Sciatic nerve (tissue), 2 donors: ENCODE measurements around the gene CIB2. TPM values are rescaled to one million over a fixed set of nuclear protein-coding genes. Genes with fewer than 3 reads are reported as not detected.
"Not testable (repeated sequence)": the region's sequence is repeated elsewhere in the genome, so short reads cannot be mapped to it uniquely, and the experiment has no call there.

Source experiments
- ATAC-seq: fragments of 200-7000 bp; cut with Tn5 transposase; one replicate; pipeline ENCODE4 v1.9.1; 2020; ENCODE audit warnings: mild to moderate bottlenecking, moderate library complexity
- DNase-seq: peaks from one replicate; pipeline ENCODE4 v3.0.0-alpha.2; 2020; ENCODE audit warnings: low spot score
- intact Hi-C: fragments of 100-400 bp; cut with DNase I; formaldehyde crosslinking; loops from one replicate; pipeline ENCODE4 v1.14.2; 2022
- total RNA-seq: library from RNA; stranded (reverse); fragmentation: NEBNext Ultra II Directional; extraction: Animal tissue kit (Norgen Biotek cat#: 25700); gene quantifications from one replicate; pipeline ENCODE4 v1.2.1, GENCODE V29; 2021
- donor health status: DM: no; HTN: no; CAD: no.
- donor health status: DM: no; HTN: no; CAD: no.

Gene CIB2
- 5.4 TPM for total RNA-seq

DNA sequence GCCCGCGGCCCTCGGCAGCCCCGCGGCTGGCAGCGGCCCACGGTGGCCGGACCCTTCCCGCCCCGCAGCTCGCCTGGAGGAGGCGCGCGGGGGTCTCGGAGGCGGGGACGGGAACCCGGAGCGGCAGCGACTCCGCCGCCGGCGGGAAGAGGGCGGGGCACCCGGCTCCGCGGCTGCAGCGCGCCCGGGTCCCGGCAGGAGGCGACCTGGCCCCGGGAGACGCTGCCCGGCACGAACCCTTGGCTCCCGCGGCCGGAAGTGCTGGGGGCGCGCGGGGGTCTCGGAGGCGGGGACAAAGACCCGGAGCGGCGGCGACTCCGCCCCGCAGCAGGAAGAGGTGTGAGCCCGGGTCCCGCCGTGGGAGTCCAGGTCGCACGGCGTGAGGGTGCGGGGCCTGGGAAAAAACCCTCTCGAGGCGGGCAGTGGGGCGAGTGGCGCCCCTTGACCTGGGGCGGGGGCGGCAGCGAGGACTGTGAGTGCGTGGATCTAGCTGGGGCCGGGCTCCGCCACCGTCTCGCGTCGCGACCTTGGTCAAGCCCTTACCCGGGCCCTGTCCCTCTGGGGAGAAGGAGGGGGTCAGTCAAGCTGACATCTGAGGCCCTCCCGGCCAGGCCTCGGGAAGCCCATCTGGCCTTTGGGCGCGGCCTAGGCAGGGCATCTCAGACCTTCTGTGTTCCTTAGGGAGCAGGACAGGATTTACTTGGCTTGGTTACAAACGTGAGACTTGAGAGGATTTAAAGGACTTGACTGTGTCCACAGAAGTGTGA lies at the start of gene CIB2:
CIB2 (minus strand) TSS at position 151 of the 767 bp plus-strand sequence. CDS start 230 bp downstream, outside the sequence.
- peak; percentile 73 for ATAC-seq
- intact Hi-C loops, result loop anchor here (10.0 kb wide), 1 partner anchor 63 kb away; no protein-coding TSS in a partner anchor
- peak; percentile 80 for DNase-seq

DNA sequence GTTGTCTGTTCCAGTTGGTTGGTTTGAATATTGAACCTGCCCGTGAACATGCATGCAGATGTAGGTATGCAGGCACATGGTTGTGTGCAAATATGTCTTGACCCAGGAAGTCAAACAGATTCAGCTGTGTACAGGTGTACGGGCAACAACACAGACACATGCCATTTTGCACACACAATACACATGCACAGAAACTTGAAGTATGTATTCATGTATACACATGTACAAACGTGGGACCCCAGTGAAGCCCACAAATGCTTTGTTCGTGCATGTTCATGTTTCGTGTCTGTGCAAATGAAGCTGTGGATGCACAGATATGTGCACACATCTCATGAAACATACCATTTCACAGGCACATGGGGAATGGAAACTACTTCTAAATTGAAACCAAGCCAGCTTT lies 48.7 kb upstream of the CIB2 start:
- intact Hi-C loops, result loop anchor here (2.0 kb wide), 1 partner anchor 59 kb away; no protein-coding TSS in a partner anchor
- ATAC-seq (no peak), DNase-seq (no peak)

DNA sequence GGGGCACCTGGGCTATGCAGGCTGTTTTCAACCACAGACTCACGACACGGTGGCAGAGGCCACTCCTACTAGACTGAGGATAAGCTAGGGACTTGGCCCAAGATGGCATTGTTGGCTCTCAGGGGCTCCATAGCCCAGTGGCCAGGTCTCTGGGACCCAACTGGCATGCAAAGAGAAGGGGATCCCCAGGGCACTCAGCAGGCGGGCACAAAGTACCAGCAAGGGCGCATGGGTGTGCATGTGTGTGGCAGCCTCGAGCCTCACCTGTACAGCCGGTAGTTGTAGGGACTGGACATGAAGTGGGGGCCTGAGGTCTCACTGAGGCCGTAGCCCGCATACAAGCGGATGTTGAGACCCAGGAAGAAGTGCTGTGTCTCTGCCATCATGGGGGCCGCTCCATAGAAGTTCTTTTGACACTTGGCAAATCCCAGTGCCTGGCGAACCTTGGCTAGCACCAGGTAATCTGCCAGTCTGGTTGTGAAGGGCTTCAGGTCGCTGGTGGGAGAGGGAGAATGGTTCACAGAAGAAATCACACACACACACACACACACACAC lies 48.1 kb upstream of the CIB2 start:
- ATAC-seq, result no peak
- intact Hi-C loops, result no loop called here
- no peak for DNase-seq

DNA sequence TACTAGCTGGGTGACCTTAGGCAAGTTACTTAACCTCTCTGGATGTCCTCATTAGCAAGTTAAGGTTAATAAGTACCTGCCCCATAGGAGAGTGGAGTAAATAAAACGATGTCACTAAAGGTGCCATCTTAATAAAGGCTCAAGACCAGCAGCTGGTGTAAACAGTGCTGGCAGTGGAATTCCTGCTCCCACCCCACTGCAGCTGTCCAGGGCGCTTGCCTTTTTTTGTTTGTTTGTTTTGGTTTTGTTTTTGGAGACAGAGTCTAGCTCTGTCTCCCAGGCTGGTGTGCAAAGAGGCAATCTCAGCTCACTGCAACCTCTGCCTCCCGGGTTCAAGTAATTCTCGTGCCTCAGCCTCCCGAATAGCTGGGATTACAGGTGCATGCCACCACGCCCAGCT lies 46.8 kb upstream of the CIB2 start:
- intact Hi-C loops, result no loop called here
- ATAC-seq (no peak), DNase-seq (no peak)

DNA sequence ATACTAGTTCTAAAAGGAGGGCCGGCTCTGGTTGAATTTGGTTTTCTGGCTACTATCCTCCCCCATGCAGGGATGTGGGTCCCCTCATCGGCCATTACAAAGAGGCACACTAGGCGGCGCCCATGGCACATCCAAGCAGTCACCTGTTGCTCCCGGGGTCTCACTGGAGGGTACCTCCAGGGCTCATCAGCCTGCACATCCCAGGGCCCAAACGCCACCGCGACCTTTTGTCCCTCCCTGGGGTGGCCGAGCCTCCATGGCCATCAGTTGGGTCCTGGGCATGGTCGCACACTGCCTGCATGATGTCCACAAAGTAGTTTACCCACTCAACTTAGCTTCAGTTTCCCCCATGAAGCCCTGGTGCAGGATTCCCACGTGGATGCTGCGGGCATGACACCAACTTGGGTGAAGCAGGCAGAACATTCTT lies 46.2 kb upstream of the CIB2 start:
- no peak for DNase-seq
- peak; percentile 53 for ATAC-seq
- intact Hi-C loops, result no loop called here

DNA sequence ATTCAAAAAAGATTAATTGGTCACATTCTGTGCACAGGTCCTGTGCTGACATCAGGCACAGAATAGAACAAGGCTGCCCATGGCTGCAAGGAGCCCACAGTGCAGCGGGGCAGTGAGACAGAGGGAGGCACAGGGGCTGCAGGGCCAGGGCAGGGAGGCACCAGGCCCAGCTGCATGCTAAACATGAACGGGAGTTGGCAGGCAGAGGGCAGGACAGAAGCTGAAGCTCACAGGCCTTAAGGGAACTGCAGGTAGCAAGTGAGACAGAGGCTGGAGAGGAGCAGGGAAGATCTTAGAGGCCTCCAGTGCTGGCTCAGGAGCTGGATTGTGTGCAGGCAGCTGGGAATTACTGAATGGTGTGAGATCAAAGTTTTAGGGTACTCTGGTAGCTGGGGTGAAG lies 44.1 kb upstream of the CIB2 start:
- intact Hi-C loops, result no loop called here
- DNase-seq (no peak), ATAC-seq (no peak)

DNA sequence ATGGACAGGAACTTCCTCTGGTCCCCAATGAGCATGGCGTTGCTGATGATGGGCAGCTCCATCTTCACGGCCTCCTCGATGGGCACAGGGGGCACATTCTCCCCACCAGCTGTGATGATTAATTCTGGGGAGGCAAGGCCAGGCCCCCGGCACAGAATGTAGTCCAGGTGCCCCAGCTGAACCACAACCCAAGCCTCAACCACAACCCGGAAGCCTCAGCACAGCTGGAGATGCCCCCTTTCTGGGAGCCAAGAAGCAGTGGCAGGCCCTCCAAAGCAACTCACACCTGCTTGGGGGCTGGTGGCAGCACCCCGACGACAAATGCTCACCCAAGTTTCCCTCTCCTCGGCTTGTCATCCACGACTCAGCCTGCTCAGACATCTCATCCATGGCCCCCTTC lies 43.2 kb upstream of the CIB2 start:
- intact Hi-C loops, result no loop called here
- DNase-seq, result no peak
- no peak for ATAC-seq

DNA sequence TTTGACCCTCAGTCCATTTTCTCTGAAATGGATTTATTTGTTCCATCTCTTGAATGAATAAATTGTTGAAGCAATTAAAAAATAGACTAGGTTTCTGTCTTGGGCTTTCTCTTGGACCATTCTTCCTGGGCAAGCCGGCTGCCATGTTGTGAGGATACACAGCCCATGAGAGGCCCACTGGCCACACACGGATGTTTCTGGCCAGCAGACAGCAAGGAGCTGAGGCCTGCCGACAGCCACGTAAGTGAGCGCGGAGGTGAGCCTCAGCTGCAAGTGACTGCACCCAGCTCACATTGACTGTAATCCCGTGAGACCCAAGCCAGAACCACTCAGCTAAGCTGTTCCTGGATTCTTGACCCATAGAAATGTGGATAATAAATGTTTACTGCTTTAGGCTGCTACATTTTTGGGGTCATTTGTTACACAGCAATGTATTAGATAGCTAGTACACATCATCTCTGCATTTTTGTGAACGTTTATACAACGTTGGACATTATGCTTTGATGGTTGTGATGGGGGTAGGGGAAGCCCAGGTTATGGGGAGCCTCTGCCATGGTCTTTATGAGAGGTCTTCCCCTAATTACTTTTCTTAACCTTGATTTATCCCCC lies 40.7 kb upstream of the CIB2 start:
- ATAC-seq, result no peak
- intact Hi-C loops, result no loop called here
- DNase-seq, result no peak

DNA sequence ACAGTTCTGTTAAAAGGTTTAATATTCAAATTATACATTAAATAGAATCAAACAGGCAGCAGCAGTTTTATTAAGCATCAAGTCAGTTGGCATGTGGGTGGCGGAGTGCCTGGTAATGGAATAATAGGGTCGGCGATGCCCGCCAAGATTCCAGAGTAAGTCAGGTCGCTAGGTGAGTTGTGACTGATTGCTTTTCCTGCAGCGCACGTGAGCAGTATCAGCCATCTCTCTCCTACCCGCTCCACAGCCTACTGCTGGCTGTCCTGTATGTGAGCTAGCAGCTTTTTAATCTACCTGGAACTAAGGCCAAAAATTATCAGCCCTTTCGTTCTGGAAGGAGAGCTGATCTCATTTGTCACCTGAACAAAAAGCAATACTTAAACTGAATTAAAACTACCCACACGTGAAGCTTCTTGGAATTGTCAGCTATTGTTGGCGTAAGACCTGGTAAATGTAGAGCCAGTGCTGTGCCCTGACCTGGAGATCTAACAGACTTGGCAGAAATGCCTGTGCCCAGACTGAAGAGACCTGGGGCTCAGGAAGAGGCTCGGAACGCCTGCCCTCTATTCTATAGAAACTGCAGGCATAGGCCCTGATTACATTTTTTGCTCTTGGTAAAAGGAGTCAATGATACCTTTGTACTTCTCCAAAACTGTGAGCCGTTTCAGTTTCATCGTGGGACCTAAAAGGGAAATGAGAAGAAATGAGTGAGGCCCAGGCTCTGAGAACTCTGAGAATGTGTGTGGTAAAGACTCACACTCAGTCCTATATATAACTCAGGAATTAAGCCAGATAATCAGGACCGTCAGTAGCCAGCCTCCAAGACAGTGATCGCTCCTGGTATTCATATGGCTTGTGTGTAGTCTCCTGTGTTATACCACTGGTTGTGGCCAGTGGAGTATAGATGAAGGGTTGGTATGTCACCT lies 39.9 kb upstream of the CIB2 start:
- intact Hi-C loops, result no loop called here
- DNase-seq (no peak), ATAC-seq (no peak)

DNA sequence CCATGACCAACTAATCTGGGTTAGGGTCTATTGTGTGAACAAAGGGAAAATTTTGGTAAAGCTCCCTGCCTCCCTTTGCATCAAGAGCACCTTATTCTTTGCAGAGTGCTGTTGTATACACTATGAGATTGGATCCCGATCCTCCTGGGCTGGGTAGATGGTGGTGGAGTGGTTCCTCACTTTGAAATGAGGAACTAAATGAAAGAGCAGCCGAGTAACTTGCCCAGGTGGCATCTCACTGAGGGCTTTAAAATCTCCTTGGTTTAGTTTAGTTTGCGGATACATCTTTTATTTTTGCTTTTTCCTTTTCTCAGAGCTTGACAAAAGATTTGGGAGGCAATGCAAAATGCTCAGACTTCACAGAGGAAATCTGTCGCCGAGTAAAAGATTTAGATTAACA lies 37.4 kb upstream of the CIB2 start:
- no peak for ATAC-seq
- no peak for DNase-seq
- intact Hi-C loops, result no loop called here

DNA sequence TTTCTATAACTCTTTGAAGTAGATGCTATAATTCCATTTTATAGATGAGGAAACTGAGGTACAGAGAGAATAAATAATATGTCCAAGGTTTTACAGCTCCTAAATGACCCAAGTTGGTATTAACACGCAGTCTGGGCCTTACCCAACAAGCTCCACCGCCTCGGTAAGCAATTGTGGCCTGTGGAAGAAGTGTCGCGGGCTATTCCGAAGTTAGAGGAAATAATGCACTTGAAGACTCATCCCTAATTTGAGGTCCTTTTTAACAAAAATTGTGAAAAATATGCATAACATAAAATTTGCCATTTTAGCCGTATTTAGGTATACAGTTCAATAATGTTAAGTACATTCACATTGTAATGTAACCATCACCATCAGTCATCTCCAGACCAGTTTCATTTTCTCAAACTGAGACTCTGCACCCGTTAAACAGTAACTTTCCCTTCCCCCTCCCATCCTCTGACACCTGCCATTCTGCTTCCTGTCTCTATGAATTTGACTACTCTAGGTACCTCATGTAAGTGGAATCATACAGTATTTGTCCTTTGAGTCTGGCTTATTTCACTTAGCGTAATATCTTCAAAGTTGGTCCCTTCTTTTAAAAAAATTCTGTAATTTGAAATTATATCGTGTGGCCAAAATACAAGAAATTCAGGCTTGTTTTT lies 36.1 kb upstream of the CIB2 start:
- DNase-seq (no peak), ATAC-seq (no peak)
- intact Hi-C loops, result no loop called here

DNA sequence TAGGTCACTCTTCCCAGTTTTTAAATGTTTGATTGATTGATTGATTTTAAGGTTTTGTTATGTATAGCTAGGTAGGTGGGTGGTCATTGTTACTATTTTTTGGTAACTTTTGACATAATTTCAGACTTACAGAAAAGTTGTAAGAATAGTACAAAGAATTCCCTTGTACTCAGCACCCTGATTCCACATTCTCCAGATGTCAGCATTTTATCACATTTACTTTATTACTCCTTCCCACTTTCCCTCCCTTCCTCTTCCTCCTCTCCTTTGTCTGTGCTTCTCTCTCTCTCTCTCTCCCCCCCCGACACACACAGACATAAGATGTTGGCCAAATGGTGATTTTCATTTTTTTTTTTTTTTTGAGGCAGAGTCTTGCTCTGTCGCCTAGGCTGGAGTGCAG lies 32.8 kb upstream of the CIB2 start:
- ATAC-seq (no peak), DNase-seq (no peak)
- intact Hi-C loops, result no loop called here

DNA sequence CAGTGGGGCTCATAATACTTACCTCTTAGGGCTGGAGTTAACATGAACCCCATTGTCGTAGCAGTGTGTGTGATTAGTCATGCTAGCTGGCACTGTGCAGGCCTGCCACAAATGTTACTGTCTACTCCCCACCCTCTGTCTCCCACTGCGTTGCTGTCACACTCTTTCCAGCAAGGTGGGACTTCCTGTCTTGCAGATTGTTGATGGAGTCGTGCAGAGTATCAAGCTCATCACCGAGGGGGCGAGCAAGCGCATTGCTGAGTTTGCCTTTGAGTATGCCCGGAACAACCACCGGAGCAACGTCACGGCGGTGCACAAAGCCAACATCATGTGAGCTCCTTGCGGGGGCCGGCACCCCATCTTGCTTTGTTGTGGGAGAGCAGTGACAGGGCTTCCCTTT lies 30.8 kb upstream of the CIB2 start:
- intact Hi-C loops, result no loop called here
- no peak for DNase-seq
- ATAC-seq, result no peak

DNA sequence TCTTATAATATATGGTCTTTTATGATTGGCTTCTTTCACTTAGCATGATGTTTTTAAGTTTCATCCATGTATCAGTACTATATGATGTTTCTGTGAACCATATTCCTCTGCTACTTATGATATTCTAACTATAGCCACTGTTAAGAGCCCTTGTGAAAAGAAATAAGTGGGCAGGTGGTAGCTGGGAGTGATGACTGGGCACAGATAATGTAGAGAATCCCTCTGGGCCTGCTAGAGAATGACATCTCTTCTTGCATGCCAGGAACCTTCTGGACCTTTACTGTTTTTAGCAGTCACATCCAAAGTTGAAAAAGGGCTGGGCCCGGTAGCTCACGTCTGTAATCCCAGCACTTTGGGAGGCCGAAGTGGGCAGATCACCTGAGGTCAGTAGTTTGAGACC lies 28.1 kb upstream of the CIB2 start:
- intact Hi-C loops, result no loop called here
- DNase-seq (no peak), ATAC-seq (no peak)

DNA sequence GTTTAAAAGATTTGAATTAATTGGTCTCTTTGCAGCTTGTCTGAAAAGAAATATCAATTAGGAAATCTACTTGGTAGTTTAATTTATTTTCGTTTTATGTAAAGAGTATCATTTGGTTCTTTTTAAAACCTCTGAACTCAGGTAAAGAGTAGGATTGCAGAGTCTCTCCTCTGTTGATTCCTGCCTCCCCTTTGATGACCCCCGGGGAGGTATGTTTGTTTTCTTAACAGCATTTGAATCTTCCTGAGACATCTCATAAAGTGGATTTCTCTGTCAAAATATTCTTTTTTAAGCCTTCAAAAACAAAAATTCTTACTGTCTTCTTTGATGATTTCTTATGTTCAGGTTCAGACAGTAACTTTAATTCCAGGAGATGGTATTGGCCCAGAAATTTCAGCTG lies 26.0 kb upstream of the CIB2 start:
- DNase-seq (no peak), ATAC-seq (no peak)
- intact Hi-C loops, result no loop called here

DNA sequence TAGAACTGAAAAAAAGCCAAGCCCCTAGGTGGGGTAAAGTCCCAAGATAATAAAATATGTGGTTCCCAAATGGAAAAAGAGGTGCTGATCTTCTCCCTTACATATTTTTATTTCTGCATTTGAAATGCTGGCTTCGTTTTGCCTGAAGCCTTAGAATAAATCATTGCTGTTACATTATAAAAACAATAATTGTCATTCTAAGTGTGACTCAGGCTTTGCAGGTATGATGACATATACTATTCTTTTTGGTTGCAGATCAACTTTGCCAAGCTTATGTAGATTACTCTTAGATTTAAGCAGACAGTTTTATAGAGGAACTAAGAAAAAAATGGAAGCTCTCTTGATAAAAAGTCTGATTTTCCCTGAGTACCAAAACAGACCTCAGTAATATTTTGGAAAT lies 25.4 kb upstream of the CIB2 start:
- DNase-seq, result no peak
- intact Hi-C loops, result no loop called here
- no peak for ATAC-seq

DNA sequence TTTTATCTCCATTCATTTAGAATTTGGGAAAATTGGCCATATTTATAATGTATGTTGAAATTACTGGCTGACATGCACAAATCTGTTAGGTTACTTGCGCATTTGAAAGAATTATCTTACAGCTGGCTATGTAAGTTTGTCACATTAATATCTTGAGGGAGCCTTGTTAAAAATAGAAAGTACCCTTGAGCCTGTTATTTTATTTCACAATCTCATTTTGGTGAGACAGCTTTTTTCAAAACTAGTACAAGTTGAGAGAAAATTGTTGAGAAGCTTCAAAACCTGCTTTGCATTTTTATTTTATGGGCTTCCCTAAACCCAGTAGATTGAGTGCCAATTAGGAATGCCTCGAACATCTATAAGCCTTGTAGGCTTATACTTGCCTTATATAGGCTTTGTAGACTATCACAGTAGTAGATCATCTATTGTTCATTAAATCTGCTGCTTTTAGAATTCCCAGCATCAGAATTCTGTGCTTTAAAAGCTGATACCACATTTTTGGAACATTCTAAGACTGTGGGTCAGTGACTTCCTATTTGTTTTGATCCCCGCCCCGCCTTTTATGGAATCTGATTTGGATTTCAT lies 24.2 kb upstream of the CIB2 start:
- DNase-seq, result no peak
- intact Hi-C loops, result no loop called here
- peak; percentile 50 for ATAC-seq

DNA sequence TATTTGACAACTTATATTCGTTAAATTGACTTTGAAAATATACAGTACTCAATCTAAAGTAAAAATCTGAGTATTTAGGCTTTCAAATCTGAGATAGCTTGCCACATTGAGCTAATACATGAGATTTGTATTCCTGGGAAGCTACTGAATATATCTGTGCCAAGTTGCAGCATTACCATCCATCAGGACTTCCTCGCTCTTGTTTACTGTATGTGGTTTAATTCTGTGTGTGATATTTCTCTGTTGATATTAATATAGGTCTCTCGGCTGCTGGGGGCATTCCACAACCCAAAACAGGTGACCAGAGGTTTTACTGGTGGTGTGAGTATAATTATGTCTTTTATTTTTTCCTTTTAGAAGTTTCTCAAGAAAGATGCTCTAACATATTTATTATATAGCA lies 23.7 kb upstream of the CIB2 start:
- no peak for DNase-seq
- peak; percentile 41 for ATAC-seq
- intact Hi-C loops, result no loop called here

DNA sequence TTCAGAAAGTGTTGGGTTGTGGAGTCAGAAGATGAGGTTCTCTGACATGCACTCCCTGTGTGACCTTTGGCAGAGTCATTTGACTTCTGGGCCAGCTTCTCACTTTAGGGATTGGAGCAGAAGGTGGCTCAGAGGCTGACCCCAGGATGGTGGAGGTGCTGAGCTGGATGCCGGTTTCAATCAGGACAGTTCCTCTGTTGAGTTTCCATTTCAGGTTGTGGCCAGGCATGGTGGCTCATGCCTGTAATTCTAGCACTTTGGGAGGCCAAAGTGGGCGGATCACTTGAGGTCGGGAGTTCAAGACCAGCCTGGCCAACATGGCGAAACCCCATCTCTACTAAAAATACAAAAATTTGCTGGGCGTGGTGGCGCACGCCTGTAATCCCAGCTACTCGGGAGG lies 19.8 kb upstream of the CIB2 start:
- DNase-seq, intact Hi-C loops, ATAC-seq: not testable (repeated sequence)
